Left kidney (tissue), 2 donors: Measurements from ENCODE around the gene CRABP1. TPM values are rescaled to one million over a fixed set of nuclear protein-coding genes. Genes with fewer than 3 reads are reported as not detected.

Experiments used
- DNase-seq: peaks from one replicate; pipeline ENCODE4 v3.0.0-alpha.2; 2013
- polyA plus RNA-seq: library from polyadenylated mRNA; unstranded; fragments of 120-200 nt; gene quantifications from one replicate; pipeline ENCODE4 v1.2.1, GENCODE V29; 2013; ENCODE audit not compliant: insufficient read length

CRABP1 gene
- polyA plus RNA-seq, 1 donor: 32.3 TPM

- no peak for DNase-seq
Measured at GRCh38 chr15:78315686-78316282, 24.4 kb upstream of the CRABP1 start.

GRCh38 chr15:78316283-78317083 is 23.7 kb upstream of the CRABP1 start:
- DNase-seq: no peak

GRCh38 chr15:78317145-78317836 is 22.9 kb upstream of the CRABP1 start:
- DNase-seq: no peak

GRCh38 chr15:78319588-78319987 is 20.6 kb upstream of the CRABP1 start:
- DNase-seq: no peak

- DNase-seq: no peak
Measured at GRCh38 chr15:78320183-78320582, 20.0 kb upstream of the CRABP1 start.

- no peak for DNase-seq
Measured at GRCh38 chr15:78321041-78321570, 19.0 kb upstream of the CRABP1 start.

GRCh38 chr15:78321786-78322185 is 18.4 kb upstream of the CRABP1 start:
- DNase-seq: no peak

- DNase-seq: no peak
Measured at GRCh38 chr15:78322243-78322642, 17.9 kb upstream of the CRABP1 start.

- DNase-seq: no peak
Measured at GRCh38 chr15:78322724-78323521, 17.2 kb upstream of the CRABP1 start.

GRCh38 chr15:78323693-78324092 is 16.5 kb upstream of the CRABP1 start:
- no peak for DNase-seq

- DNase-seq: no peak
Measured at GRCh38 chr15:78324144-78324543, 16.0 kb upstream of the CRABP1 start.

- no peak for DNase-seq
Measured at GRCh38 chr15:78325092-78325843, 14.9 kb upstream of the CRABP1 start.

- no peak for DNase-seq
Measured at GRCh38 chr15:78327466-78327865, 12.7 kb upstream of the CRABP1 start.

GRCh38 chr15:78329625-78330024 is 10.5 kb upstream of the CRABP1 start:
- no peak for DNase-seq

- no peak for DNase-seq
Measured at GRCh38 chr15:78334845-78335244, 5.3 kb upstream of the CRABP1 start.

GRCh38 chr15:78335985-78336384 is 4.2 kb upstream of the CRABP1 start:
- no peak for DNase-seq

GRCh38 chr15:78338781-78339180 is 1.4 kb upstream of the CRABP1 start:
- DNase-seq: no peak

GRCh38 chr15:78339559-78339958 is 594 bp upstream of the CRABP1 start:
- DNase-seq: no peak

GRCh38 chr15:78341057-78341987 is 1.2 kb downstream of the CRABP1 start:
- no peak for DNase-seq

GRCh38 chr15:78342021-78342420 is 1.9 kb downstream of the CRABP1 start:
- DNase-seq: no peak
